Fibroblast of villous mesenchyme (primary cell): ENCODE data around the gene WDR64. TPM values are rescaled to one million over a fixed set of nuclear protein-coding genes. Genes with fewer than 3 reads are reported as not detected.

ENCODE experiments used
- DNase-seq: peaks from one replicate; pipeline ENCODE4 v3.0.0-alpha.2; 2010; ENCODE audit warnings: low read depth
- H3K4me3 ChIP-seq: 2 replicates; pipeline ENCODE4 v1.5.1; 2011; ENCODE audit warnings: low read depth, mild to moderate bottlenecking, low read length
- total RNA-seq: library from RNA; depleted of rRNA; stranded (reverse); fragments of >200 nt; gene quantifications from 2 replicates; pipeline ENCODE4 v1.2.3, GENCODE V29; 2012
- TF ChIP-seq, protein P1 (sequence below): IDR thresholded peaks from 2 replicates; pipeline ENCODE4 v1.5.1; 2012; ENCODE audit warnings: low read depth, mild to moderate bottlenecking, low read length; ENCODE audit not compliant: insufficient read depth

Gene WDR64
- total RNA-seq, 1 donor = not detected

- TF ChIP-seq, protein P1, sequence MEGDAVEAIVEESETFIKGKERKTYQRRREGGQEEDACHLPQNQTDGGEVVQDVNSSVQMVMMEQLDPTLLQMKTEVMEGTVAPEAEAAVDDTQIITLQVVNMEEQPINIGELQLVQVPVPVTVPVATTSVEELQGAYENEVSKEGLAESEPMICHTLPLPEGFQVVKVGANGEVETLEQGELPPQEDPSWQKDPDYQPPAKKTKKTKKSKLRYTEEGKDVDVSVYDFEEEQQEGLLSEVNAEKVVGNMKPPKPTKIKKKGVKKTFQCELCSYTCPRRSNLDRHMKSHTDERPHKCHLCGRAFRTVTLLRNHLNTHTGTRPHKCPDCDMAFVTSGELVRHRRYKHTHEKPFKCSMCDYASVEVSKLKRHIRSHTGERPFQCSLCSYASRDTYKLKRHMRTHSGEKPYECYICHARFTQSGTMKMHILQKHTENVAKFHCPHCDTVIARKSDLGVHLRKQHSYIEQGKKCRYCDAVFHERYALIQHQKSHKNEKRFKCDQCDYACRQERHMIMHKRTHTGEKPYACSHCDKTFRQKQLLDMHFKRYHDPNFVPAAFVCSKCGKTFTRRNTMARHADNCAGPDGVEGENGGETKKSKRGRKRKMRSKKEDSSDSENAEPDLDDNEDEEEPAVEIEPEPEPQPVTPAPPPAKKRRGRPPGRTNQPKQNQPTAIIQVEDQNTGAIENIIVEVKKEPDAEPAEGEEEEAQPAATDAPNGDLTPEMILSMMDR = no peak
- H3K4me3 ChIP-seq = no peak overlapping the region
- DNase-seq = no peak
Observed at GRCh38 chr1:241827264-241827663, 175.2 kb downstream of the WDR64 start.

- no peak overlapping the region for H3K4me3 ChIP-seq
- no peak for DNase-seq
Observed at GRCh38 chr1:241828463-241829021, 176.5 kb downstream of the WDR64 start.

GRCh38 chr1:241829468-241829867 is 177.4 kb downstream of the WDR64 start:
- TF ChIP-seq, protein P1 = no peak
- no peak overlapping the region for H3K4me3 ChIP-seq
- DNase-seq = no peak

More at GRCh38 chr1:241828463-241829021, 176.5 kb downstream of the WDR64 start:
- TF ChIP-seq, protein P1 = no peak

GRCh38 chr1:241834733-241835377 is 182.8 kb downstream of the WDR64 start:
- peak; percentile 69 for DNase-seq
- TF ChIP-seq, protein P1 = peak; percentile 84
- H3K4me3 ChIP-seq = no peak overlapping the region

- no peak for DNase-seq
- no peak overlapping the region for H3K4me3 ChIP-seq
- TF ChIP-seq, protein P1 = no peak
Observed at GRCh38 chr1:241836941-241837340, 184.9 kb downstream of the WDR64 start.

DNA sequence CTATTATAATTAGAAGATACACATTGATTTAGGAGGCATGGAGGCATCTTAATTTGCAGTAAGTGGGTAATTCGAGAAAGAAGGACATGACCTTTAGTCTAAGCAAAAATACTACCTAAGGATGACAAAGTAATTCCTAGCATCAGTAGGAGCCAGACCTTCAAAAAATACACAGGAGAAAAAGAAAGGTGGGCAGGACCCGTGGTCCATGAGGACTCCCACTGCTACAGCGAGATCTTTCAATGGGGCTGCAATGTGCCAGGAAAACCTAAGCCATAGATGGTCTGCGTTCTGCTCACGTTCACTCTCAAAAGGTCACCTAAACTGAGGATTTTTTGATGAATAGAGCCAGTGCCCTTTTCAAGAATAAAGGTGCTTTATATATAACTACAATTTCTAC is 185.3 kb downstream of the WDR64 start:
- no peak overlapping the region for H3K4me3 ChIP-seq
- no peak for DNase-seq
- TF ChIP-seq, protein P1 = no peak
